AG09309 (cell line): ENCODE data around the gene MEX3B.
"Not testable (repeated sequence)": the region's sequence is repeated elsewhere in the genome, so short reads cannot be mapped to it uniquely, and the experiment has no call there.

ENCODE experiments used
- DNase-seq: peaks from one replicate; pipeline ENCODE4 v3.0.0-alpha.2; 2010; ENCODE audit warnings: low read depth
- H3K4me3 ChIP-seq: 2 replicates; pipeline ENCODE4 v1.5.1; 2011; ENCODE audit warnings: mild to moderate bottlenecking, low read depth, low read length, moderate library complexity; ENCODE audit not compliant: control insufficient read depth
- TF ChIP-seq, protein P1 (sequence below): IDR thresholded peaks from 2 replicates; pipeline ENCODE4 v1.5.1; 2011; ENCODE audit warnings: mild to moderate bottlenecking, low read depth, low read length, inconsistent platforms; ENCODE audit not compliant: insufficient read depth, control insufficient read depth; ENCODE audit errors: missing control alignments

Gene MEX3B

DNA sequence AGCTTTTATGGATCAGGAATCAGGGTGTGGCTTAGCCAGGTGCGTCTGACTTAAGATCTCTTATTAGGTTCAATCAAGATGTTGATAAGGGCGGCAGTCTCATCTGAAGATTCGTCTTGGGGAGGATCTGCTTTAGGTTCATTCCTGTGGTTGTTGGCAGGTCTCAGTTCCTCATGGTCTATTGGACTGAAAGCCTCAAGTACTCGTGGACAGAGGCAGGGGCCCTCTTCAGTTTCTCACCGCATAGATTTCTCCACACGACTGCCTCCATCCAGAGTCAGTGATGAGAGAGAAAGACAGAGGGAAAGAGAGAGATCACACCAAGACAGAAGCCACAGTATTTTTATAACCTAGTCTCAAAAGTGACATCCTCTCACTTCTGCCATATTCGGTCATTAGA lies 9.4 kb downstream of the MEX3B start:
- H3K4me3 ChIP-seq: no peak overlapping the region
- DNase-seq: no peak
- TF ChIP-seq, protein P1, sequence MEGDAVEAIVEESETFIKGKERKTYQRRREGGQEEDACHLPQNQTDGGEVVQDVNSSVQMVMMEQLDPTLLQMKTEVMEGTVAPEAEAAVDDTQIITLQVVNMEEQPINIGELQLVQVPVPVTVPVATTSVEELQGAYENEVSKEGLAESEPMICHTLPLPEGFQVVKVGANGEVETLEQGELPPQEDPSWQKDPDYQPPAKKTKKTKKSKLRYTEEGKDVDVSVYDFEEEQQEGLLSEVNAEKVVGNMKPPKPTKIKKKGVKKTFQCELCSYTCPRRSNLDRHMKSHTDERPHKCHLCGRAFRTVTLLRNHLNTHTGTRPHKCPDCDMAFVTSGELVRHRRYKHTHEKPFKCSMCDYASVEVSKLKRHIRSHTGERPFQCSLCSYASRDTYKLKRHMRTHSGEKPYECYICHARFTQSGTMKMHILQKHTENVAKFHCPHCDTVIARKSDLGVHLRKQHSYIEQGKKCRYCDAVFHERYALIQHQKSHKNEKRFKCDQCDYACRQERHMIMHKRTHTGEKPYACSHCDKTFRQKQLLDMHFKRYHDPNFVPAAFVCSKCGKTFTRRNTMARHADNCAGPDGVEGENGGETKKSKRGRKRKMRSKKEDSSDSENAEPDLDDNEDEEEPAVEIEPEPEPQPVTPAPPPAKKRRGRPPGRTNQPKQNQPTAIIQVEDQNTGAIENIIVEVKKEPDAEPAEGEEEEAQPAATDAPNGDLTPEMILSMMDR: no peak

DNA sequence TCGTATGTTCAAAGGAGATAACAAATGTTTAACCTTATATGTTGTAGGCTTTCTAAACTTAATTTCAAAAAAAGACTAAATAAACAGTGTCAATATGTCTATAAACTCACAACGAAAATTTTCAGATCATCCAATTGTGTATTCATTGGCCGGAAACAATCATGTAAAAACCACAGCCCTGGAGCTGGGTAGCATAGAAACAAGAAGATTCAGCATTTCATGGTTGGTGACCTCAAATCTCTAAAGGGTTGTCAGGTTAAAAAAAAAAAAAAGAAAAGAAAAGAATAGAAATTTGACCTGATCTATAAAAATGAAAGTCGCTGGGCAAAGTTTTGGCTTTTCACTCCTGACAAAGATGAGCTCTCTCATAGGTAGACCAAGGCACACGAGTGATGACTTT lies 13.9 kb downstream of the MEX3B start:
- TF ChIP-seq, protein P1: no peak
- H3K4me3 ChIP-seq: no peak overlapping the region
- DNase-seq: no peak

- TF ChIP-seq, protein P1: no peak
- DNase-seq: no peak
- no peak overlapping the region for H3K4me3 ChIP-seq
Observed at GRCh38 chr15:82030176-82030575, 15.6 kb downstream of the MEX3B start.

GRCh38 chr15:82028163-82028562 lies 17.7 kb downstream of the MEX3B start:
- not testable (repeated sequence) for H3K4me3 ChIP-seq, DNase-seq

DNA sequence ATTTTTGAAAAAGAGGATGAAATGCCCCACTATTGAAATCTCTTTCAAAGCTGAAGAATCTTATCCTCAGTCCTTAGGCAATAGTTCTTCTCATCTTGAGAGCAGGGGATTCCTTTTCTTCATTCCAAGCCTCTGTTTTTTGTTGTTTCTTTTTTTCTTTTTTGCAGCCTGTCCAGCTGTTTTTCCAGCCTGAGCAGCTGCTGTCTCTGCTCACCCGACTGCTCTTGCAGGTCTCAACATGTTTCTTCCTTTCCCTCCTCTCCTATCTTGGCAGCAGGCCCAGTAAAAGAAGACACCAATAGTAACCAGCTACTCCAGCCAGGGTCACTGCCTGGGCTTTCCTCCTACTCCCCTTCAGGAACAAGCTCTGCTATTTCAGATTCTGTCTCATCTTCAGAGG lies 23.8 kb downstream of the MEX3B start:
- TF ChIP-seq, protein P1: no peak
- no peak for DNase-seq
- no peak overlapping the region for H3K4me3 ChIP-seq

DNA sequence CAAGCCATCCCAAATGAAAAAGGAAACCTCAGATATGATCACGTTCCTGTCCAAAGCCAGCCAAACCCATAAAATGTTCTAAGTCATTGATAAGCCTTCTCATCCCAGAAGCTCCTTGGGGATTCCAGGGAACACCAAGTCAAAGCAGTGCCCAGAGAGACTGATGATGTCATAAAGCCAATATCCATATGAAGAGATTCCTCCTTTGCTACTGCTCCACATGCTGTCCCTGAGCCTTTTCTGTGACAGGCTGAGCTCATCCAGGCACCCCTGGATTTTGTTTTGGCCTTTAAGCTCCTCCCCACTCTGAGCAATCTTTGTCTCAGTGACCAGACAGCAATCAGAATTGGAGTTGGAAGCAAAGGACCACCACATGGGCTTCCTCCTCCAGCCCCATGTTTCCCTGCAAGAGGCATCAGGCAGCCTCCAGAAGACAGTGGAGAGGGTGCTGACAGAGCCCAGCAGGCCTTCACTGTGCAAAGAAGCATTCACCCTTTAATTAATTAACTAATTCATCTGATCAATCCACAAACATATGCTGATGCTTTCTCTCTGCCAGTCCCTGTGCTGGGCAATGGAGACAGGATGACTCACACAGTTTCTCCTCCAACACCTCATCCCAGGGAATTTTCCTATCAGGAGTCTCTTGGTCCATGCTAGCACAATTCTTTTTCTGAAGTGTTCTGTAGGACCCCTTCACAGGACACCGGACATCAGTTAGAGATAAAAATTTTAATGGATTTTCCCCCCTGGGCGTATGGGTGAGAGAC lies 25.0 kb downstream of the MEX3B start:
- no peak for DNase-seq
- TF ChIP-seq, protein P1: no peak
- no peak overlapping the region for H3K4me3 ChIP-seq

- TF ChIP-seq, protein P1: no peak
- DNase-seq: no peak
- no peak overlapping the region for H3K4me3 ChIP-seq
Observed at GRCh38 chr15:82018201-82018600, 27.6 kb downstream of the MEX3B start.
